Measurements from ENCODE around the gene TUSC2. TPM values are rescaled to one million over a fixed set of nuclear protein-coding genes. Genes with fewer than 3 reads are reported as not detected.
A peak's percentile ranks its signal among the peaks of the same experiment; 100 is the strongest.

The TUSC2 gene
- total and polyA plus RNA-seq, 9 of the 15 experiments (the other 6 are each of a cell fraction or from before 2014, with no cell fraction given) = 2.8 to 67.5 (median 25.8) TPM

DNA sequence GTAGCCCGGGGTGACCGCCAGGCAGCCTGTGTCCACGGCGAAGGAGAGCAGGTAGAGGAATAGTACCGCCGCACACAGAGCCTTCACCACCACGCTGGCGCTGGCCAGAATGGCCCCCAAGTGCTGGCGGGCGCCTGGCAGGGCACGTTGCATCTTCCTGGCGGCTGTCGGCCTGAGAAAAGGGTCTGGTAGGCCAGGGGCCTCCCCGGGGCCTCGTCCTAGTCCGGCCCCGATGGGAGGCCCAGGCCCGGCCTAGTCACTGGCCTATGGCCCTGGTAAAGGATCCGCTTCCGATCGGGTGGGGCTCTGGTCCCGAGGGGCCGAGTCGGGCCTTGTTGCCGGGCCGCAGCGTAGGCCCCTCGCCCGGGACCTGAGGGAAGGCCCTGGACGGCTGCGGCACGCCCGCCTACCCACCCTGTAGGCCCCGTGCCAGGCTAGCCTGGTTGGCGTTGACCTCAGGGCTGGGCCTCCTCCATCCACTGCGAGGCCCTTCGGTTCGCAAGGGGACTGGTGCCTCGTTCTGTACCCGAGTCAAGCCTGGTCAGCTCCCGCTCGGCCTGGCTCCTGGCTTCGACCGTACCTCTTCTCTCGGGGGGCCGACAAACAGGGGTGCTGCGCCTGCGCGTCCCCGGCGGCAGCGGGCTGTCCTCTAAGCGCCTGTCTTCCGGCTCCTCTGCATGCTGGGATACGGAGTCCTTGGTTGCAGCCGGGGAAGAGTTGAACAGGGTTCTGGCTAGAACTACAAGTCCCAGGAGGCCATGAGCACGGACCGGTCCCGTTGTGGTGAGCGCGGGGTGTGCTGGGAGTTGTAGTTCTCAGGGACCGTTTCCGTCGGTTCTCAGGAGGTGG is 31.1 kb upstream of the TUSC2 start, which contains the start of gene TMEM115 (continued):
- TF ChIP-seq ZNF644 (tag; IDR thresholded peaks at IDR 0.05; ENCODE audit: low read depth) (peak; percentile 97), CXXC5 (CRISPR knock-in tag; IDR thresholded peaks at IDR 0.05) (peak; percentile 76), ZNF589 (CRISPR knock-in tag; IDR thresholded peaks at IDR 0.05; ENCODE audit: low read depth) (no peak), ZNF695 (CRISPR knock-in tag; IDR thresholded peaks at IDR 0.05) (no peak), GABPB1 (CRISPR knock-in tag; IDR thresholded peaks at IDR 0.05) (peak; percentile 92), SAP30 (IDR thresholded peaks at IDR 0.05; ENCODE audit: borderline replicate concordance, insufficient read depth, low read depth, low read length, poor library complexity, severe bottlenecking) (no peak), ZNF586 (CRISPR knock-in tag; conservative IDR thresholded peaks at IDR 0.05) (no peak), E2F3 (CRISPR knock-in tag; IDR thresholded peaks at IDR 0.05) (no peak), MCM7 (IDR thresholded peaks at IDR 0.05) (no peak), E2F6 (IDR thresholded peaks at IDR 0.05; ENCODE audit: borderline replicate concordance in 1 of 2, extremely low read depth in 1 of 2, insufficient read depth in 1 of 2, insufficient read length in 1 of 2, low read depth in 1 of 2, low read length in 1 of 2, poor library complexity in 1 of 2, severe bottlenecking in 1 of 2) (peak in 1 of 2 experiments; percentile 56), JUND (IDR thresholded peaks at IDR 0.05; ENCODE audit: borderline replicate concordance, low read depth, low read length) (peak; percentile 46; the same call in 1 of the 2 replicates), JUND (tag; IDR thresholded peaks at IDR 0.05; ENCODE audit: borderline replicate concordance, low read depth, low read length) (peak; percentile 34; the same call in 1 of the 3 replicates), SPI1 (IDR thresholded peaks at IDR 0.05; ENCODE audit: borderline replicate concordance, low read depth, low read length) (no peak), KLF6 (CRISPR knock-in tag; IDR thresholded peaks at IDR 0.05; ENCODE audit: borderline replicate concordance) (0 out of 2 replicates have a peak, but pooled peaks have one; percentile 6), ZNF444 (CRISPR knock-in tag; IDR thresholded peaks at IDR 0.05) (no peak), POLR2G (IDR thresholded peaks at IDR 0.05; ENCODE audit: low read depth, low read length) (peak; percentile 74), ELF1 (tag; IDR thresholded peaks at IDR 0.05) (peak; percentile 94), ZNF584 (CRISPR knock-in tag; IDR thresholded peaks at IDR 0.05; ENCODE audit: low read depth) (peak; percentile 93), ZNF23 (CRISPR knock-in tag; IDR thresholded peaks at IDR 0.05) (no peak), SP1 (CRISPR knock-in tag; IDR thresholded peaks at IDR 0.05) (peak; percentile 74; the same call in 1 of the 2 replicates), KDM4B (IDR thresholded peaks at IDR 0.05; ENCODE audit: borderline replicate concordance in 2 of 2, low read depth in 1 of 2) (0 out of 4 replicates have a peak, but pooled peaks of 1 of the 2 experiments have one; percentile 53), MYC (IDR thresholded peaks at IDR 0.05; ENCODE audit: low read depth, low read length) (peak; percentile 54; the same call in 1 of the 2 replicates), MYC (CRISPR knock-in tag; IDR thresholded peaks at IDR 0.05; ENCODE audit: borderline replicate concordance, low read depth) (no peak), BRD4 (IDR thresholded peaks at IDR 0.05) (no peak)
- TF ChIP-seq, protein P1, sequence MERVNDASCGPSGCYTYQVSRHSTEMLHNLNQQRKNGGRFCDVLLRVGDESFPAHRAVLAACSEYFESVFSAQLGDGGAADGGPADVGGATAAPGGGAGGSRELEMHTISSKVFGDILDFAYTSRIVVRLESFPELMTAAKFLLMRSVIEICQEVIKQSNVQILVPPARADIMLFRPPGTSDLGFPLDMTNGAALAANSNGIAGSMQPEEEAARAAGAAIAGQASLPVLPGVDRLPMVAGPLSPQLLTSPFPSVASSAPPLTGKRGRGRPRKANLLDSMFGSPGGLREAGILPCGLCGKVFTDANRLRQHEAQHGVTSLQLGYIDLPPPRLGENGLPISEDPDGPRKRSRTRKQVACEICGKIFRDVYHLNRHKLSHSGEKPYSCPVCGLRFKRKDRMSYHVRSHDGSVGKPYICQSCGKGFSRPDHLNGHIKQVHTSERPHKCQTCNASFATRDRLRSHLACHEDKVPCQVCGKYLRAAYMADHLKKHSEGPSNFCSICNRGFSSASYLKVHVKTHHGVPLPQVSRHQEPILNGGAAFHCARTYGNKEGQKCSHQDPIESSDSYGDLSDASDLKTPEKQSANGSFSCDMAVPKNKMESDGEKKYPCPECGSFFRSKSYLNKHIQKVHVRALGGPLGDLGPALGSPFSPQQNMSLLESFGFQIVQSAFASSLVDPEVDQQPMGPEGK (CRISPR knock-in tag; IDR thresholded peaks at IDR 0.05; ENCODE audit: borderline replicate concordance) = no peak
